IPS-18c (cell line): Measurements from ENCODE around the gene PGM2.
"Not testable (repeated sequence)": the region's sequence is repeated elsewhere in the genome, so short reads cannot be mapped to it uniquely, and the experiment has no call there.

Experiments used
- H3K4me3 ChIP-seq: 2 replicates; pipeline ENCODE4 v1.7.0; 2013; ENCODE audit warnings: low read depth, mild to moderate bottlenecking, low read length, moderate library complexity; ENCODE audit not compliant: insufficient read depth
- H3K9me3 ChIP-seq: one replicate; pipeline ENCODE4 v1.6.1; 2013; ENCODE audit warnings: mild to moderate bottlenecking, low read length, moderate library complexity; ENCODE audit not compliant: control insufficient read depth, insufficient read depth

PGM2 gene

GRCh38 chr4:37805091-37805490, 21.4 kb upstream of the PGM2 start:
- no peaks in the 10 kb centered on the region for H3K9me3 ChIP-seq

GRCh38 chr4:37812713-37813112, 13.8 kb upstream of the PGM2 start:
- H3K9me3 ChIP-seq: no peaks in the 10 kb centered on the region
- no peak overlapping the region for H3K4me3 ChIP-seq

More at GRCh38 chr4:37805091-37805490, 21.4 kb upstream of the PGM2 start:
- no peak overlapping the region for H3K4me3 ChIP-seq

- Histone ChIP-seq H3K4me3 (no peak overlapping the region), H3K9me3 (no peaks in the 10 kb centered on the region)
Measured at GRCh38 chr4:37815591-37815990, 10.9 kb upstream of the PGM2 start.

- H3K4me3 ChIP-seq: no peak overlapping the region
- H3K9me3 ChIP-seq: no peaks in the 10 kb centered on the region
Measured at GRCh38 chr4:37816006-37816405, 10.5 kb upstream of the PGM2 start.

GRCh38 chr4:37816719-37817118, 9.8 kb upstream of the PGM2 start:
- Histone ChIP-seq H3K9me3 (no peaks in the 10 kb centered on the region), H3K4me3 (no peak overlapping the region)

- Histone ChIP-seq H3K4me3 (no peak overlapping the region), H3K9me3 (no peaks in the 10 kb centered on the region)
Measured at GRCh38 chr4:37818752-37819151, 7.7 kb upstream of the PGM2 start.

GRCh38 chr4:37820458-37820857, 6.0 kb upstream of the PGM2 start:
- H3K9me3 ChIP-seq, H3K4me3 ChIP-seq: not testable (repeated sequence)

- no peaks in the 10 kb centered on the region for H3K9me3 ChIP-seq
- no peak overlapping the region for H3K4me3 ChIP-seq
Measured at GRCh38 chr4:37821953-37822605, 4.4 kb upstream of the PGM2 start.

GRCh38 chr4:37825501-37825900, 985 bp upstream of the PGM2 start:
- H3K4me3 ChIP-seq: peak overlapping the region; percentile 74
- H3K9me3 ChIP-seq: not testable (repeated sequence)

GRCh38 chr4:37825968-37826294, 555 bp upstream of the PGM2 start:
- Histone ChIP-seq H3K9me3 (no peaks in the 10 kb centered on the region), H3K4me3 (peak overlapping the region; percentile 74)

- no peaks in the 10 kb centered on the region for H3K9me3 ChIP-seq
- H3K4me3 ChIP-seq: peak overlapping the region; percentile 74
Measured at GRCh38 chr4:37827030-37827685, 672 bp downstream of the PGM2 start.

- Histone ChIP-seq H3K9me3 (no peaks in the 10 kb centered on the region), H3K4me3 (0 out of 2 replicates have a peak overlapping the region, but pooled peaks have one; percentile 74)
Measured at GRCh38 chr4:37827802-37828321, 1.4 kb downstream of the PGM2 start.

- no peaks in the 10 kb centered on the region for H3K9me3 ChIP-seq
- no peak overlapping the region for H3K4me3 ChIP-seq
Measured at GRCh38 chr4:37828843-37829242, 2.4 kb downstream of the PGM2 start.

GRCh38 chr4:37830640-37831039, 4.2 kb downstream of the PGM2 start:
- H3K9me3 ChIP-seq: no peaks in the 10 kb centered on the region

GRCh38 chr4:37835031-37835430, 8.5 kb downstream of the PGM2 start:
- Histone ChIP-seq H3K4me3 (no peak overlapping the region), H3K9me3 (no peaks in the 10 kb centered on the region)

More at GRCh38 chr4:37830640-37831039, 4.2 kb downstream of the PGM2 start:
- no peak overlapping the region for H3K4me3 ChIP-seq

- Histone ChIP-seq H3K4me3 (no peak overlapping the region), H3K9me3 (no peaks in the 10 kb centered on the region)
Measured at GRCh38 chr4:37835806-37836205, 9.3 kb downstream of the PGM2 start.

GRCh38 chr4:37836274-37836673, 9.8 kb downstream of the PGM2 start:
- no peaks in the 10 kb centered on the region for H3K9me3 ChIP-seq
- no peak overlapping the region for H3K4me3 ChIP-seq

- Histone ChIP-seq H3K9me3 (no peaks in the 10 kb centered on the region), H3K4me3 (no peak overlapping the region)
Measured at GRCh38 chr4:37836838-37837440, 10.5 kb downstream of the PGM2 start.
